Bronchial epithelial cell (primary cell): ENCODE measurements around the gene CSTF1. TPM values are rescaled to one million over a fixed set of nuclear protein-coding genes. Genes with fewer than 3 reads are reported as not detected.

Experiments used
- DNase-seq: peaks from one replicate; pipeline ENCODE4 v3.0.0-alpha.2; 2010; ENCODE audit warnings: low read depth
- FAIRE-seq: peaks from 2 replicates; lab custom pipeline; 2011; peaks lifted over from hg19 to GRCh38; lab: Jason Lieb, UNC
- H3K27me3 ChIP-seq: 2 replicates; pipeline ENCODE4 v1.5.1; 2011; ENCODE audit warnings: low read length; ENCODE audit not compliant: control insufficient read depth, insufficient read depth
- H3K36me3 ChIP-seq: 2 replicates; pipeline ENCODE4 v1.5.1; 2011; ENCODE audit warnings: low read length; ENCODE audit not compliant: control insufficient read depth, insufficient read depth
- H3K4me3 ChIP-seq: 2 replicates; pipeline ENCODE4 v1.5.1; 2011; ENCODE audit warnings: mild to moderate bottlenecking, low read depth, low read length, control low read depth
- CTCF ChIP-seq: IDR thresholded peaks from 2 replicates; pipeline ENCODE4 v1.5.1; 2011; ENCODE audit warnings: mild to moderate bottlenecking, moderate library complexity, low read length, control low read depth, inconsistent platforms; ENCODE audit not compliant: insufficient read depth, severe bottlenecking
- total RNA-seq: library from RNA; depleted of rRNA; stranded (reverse); fragments of >200 nt; gene quantifications from 2 replicates; pipeline ENCODE4 v1.2.1, GENCODE V29; 2014

Gene CSTF1
- total RNA-seq, 1 donor from 2014 or later, result 21.9 TPM

GRCh38 chr20:56348305-56348693 is 44.1 kb upstream of the CSTF1 start:
- Histone ChIP-seq H3K4me3 (no peak overlapping the region), H3K27me3 (no peaks in the 10 kb centered on the region), H3K36me3 (no peaks in the 10 kb centered on the region)
- FAIRE-seq (no peak), DNase-seq (no peak)
- no peak for TF ChIP-seq CTCF

- TF ChIP-seq CTCF, result no peak
- DNase-seq, result no peak
- Histone ChIP-seq H3K4me3 (no peak overlapping the region), H3K27me3 (no peaks in the 10 kb centered on the region), H3K36me3 (no peaks in the 10 kb centered on the region)
- no peak for FAIRE-seq
Observed at GRCh38 chr20:56348746-56349145, 43.7 kb upstream of the CSTF1 start.

- no peaks in the 10 kb centered on the region for H3K27me3 ChIP-seq
- no peaks in the 10 kb centered on the region for H3K36me3 ChIP-seq
- DNase-seq (no peak), FAIRE-seq (no peak)
- no peak for TF ChIP-seq CTCF
- H3K4me3 ChIP-seq, result no peak overlapping the region
Observed at GRCh38 chr20:56350842-56351241, 41.6 kb upstream of the CSTF1 start.

GRCh38 chr20:56352345-56353055 is 39.9 kb upstream of the CSTF1 start:
- Histone ChIP-seq H3K36me3 (no peaks in the 10 kb centered on the region), H3K27me3 (no peaks in the 10 kb centered on the region), H3K4me3 (no peak overlapping the region)
- no peak for FAIRE-seq
- no peak for TF ChIP-seq CTCF
- DNase-seq, result no peak

- TF ChIP-seq CTCF, result no peak
- Histone ChIP-seq H3K27me3 (no peaks in the 10 kb centered on the region), H3K36me3 (no peaks in the 10 kb centered on the region), H3K4me3 (no peak overlapping the region)
- FAIRE-seq (no peak), DNase-seq (no peak)
Observed at GRCh38 chr20:56353356-56353755, 39.1 kb upstream of the CSTF1 start.

GRCh38 chr20:56358070-56358469 is 34.4 kb upstream of the CSTF1 start:
- Histone ChIP-seq H3K4me3 (no peak overlapping the region), H3K36me3 (no peaks in the 10 kb centered on the region), H3K27me3 (no peaks in the 10 kb centered on the region)
- no peak for TF ChIP-seq CTCF
- FAIRE-seq (no peak), DNase-seq (peak; percentile 10)
